Activated CD4-positive, alpha-beta T cell treated with anti-CD3 and anti-CD28 coated beads, Interleukin-2, amount 10 ng/mL, durations not matched to agents 7 days and 5 days (primary cell): ENCODE results near the gene NDOR1. TPM values are rescaled to one million over a fixed set of nuclear protein-coding genes. Genes with fewer than 3 reads are reported as not detected.

Experiments
- CTCF ChIA-PET: fragments of 350-600 bp; sonication (Branson Sonifier 250); formaldehyde crosslinking; loops from one replicate; lab custom pipeline; 2021; ENCODE audit warnings: antibody characterized with exemption; lab: Charles Lee
- POLR2A ChIA-PET: fragments of 350-600 bp; sonication (Branson Sonifier 250); formaldehyde crosslinking; loops from one replicate; lab custom pipeline; 2021; ENCODE audit warnings: antibody characterized with exemption; lab: Charles Lee
- DNase-seq: peaks from one replicate; pipeline ENCODE4 v3.0.0-alpha.2; 2020
- H3K27ac Mint-ChIP-seq: one replicate; pipeline ENCODE4 v1.8.0; 2021; ENCODE audit warnings: mild to moderate bottlenecking, moderate library complexity, mixed read lengths
- H3K27me3 Mint-ChIP-seq: one replicate; pipeline ENCODE4 v1.8.0; 2021; ENCODE audit warnings: mixed read lengths
- H3K36me3 Mint-ChIP-seq: one replicate; pipeline ENCODE4 v1.8.0; 2021; ENCODE audit warnings: low read depth, mixed read lengths
- H3K4me1 Mint-ChIP-seq: one replicate; pipeline ENCODE4 v1.8.0; 2021; ENCODE audit warnings: mixed read lengths
- H3K4me3 Mint-ChIP-seq: one replicate; pipeline ENCODE4 v1.8.0; 2021; ENCODE audit warnings: mild to moderate bottlenecking, moderate library complexity, mixed read lengths
- H3K9me3 Mint-ChIP-seq: one replicate; pipeline ENCODE4 v1.8.0; 2021; ENCODE audit warnings: mixed read lengths
- total RNA-seq, 2 experiments: library from RNA; stranded (reverse); gene quantifications; one replicate each; pipeline ENCODE4 v1.2.3, GENCODE V29; 2021

The NDOR1 gene
- total RNA-seq, 2 experiments from 2014 or later, result 38.4 to 44.2 TPM

- peaks cover 3% of the 10 kb centered on the region for H3K36me3 Mint-ChIP-seq
- no peaks in the 10 kb centered on the region for H3K27me3 Mint-ChIP-seq
- H3K27ac Mint-ChIP-seq, result peak overlapping the region; percentile 94
- H3K4me3 Mint-ChIP-seq, result peak overlapping the region; percentile 96
- peaks cover 34% of the 10 kb centered on the region for H3K4me1 Mint-ChIP-seq
- H3K9me3 Mint-ChIP-seq, result no peaks in the 10 kb centered on the region
- CTCF ChIA-PET, result interaction anchor here (1.0 to 2.6 kb wide), 8 partner anchors 9 to 143 kb away, joined by 3 to 11 read pairs (median 6); partner anchors contain the start of genes NDOR1, TMEM203, TMEM210 and TPRN
- no peak for DNase-seq
- POLR2A ChIA-PET, result interaction anchor here (1.1 to 1.6 kb wide), 2 partner anchors 11 to 15 kb away, joined by 4 to 5 read pairs; partner anchors contain the start of gene TPRN
Observed at GRCh38 chr9:137189297-137190295, 15.9 kb upstream of the NDOR1 start.

- ChIA-PET CTCF (interaction anchor here (0.8 to 2.2 kb wide), 5 partner anchors 8 to 94 kb away, joined by 3 to 11 read pairs (median 4); no protein-coding TSS in a partner anchor), POLR2A (no interaction called here)
- Mint-ChIP-seq H3K4me1 (peaks cover 34% of the 10 kb centered on the region), H3K27ac (peak overlapping the region; percentile 19), H3K36me3 (peaks cover 3% of the 10 kb centered on the region), H3K4me3 (peak overlapping the region; percentile 96), H3K27me3 (no peaks in the 10 kb centered on the region), H3K9me3 (no peaks in the 10 kb centered on the region)
- no peak for DNase-seq
Observed at GRCh38 chr9:137190315-137190856, 15.1 kb upstream of the NDOR1 start.

GRCh38 chr9:137191245-137191644 is 14.3 kb upstream of the NDOR1 start:
- Mint-ChIP-seq H3K27me3 (no peaks in the 10 kb centered on the region), H3K27ac (no peak overlapping the region), H3K4me3 (no peak overlapping the region), H3K36me3 (peaks cover 2% of the 10 kb centered on the region), H3K9me3 (no peaks in the 10 kb centered on the region), H3K4me1 (peaks cover 32% of the 10 kb centered on the region)
- DNase-seq, result no peak
- POLR2A ChIA-PET, result no interaction called here
- CTCF ChIA-PET, result interaction anchor here (0.7 to 1.1 kb wide), 3 partner anchors 38 to 95 kb away, joined by 3 to 4 read pairs (median 3); no protein-coding TSS in a partner anchor

- no peak overlapping the region for H3K27ac Mint-ChIP-seq
- no peak overlapping the region for H3K4me3 Mint-ChIP-seq
- H3K36me3 Mint-ChIP-seq, result peaks cover 2% of the 10 kb centered on the region
- H3K9me3 Mint-ChIP-seq, result no peaks in the 10 kb centered on the region
- no peaks in the 10 kb centered on the region for H3K27me3 Mint-ChIP-seq
- H3K4me1 Mint-ChIP-seq, result peaks cover 26% of the 10 kb centered on the region
- DNase-seq, result no peak
- POLR2A ChIA-PET, result no interaction called here
- CTCF ChIA-PET, result interaction anchor here (0.7 to 1.5 kb wide), 4 partner anchors 23 to 157 kb away, joined by 3 to 5 read pairs (median 3); no protein-coding TSS in a partner anchor
Observed at GRCh38 chr9:137191691-137192447, 13.6 kb upstream of the NDOR1 start.

- Mint-ChIP-seq H3K4me1 (peaks cover 23% of the 10 kb centered on the region), H3K4me3 (no peak overlapping the region), H3K27me3 (no peaks in the 10 kb centered on the region), H3K27ac (no peak overlapping the region), H3K9me3 (no peaks in the 10 kb centered on the region), H3K36me3 (peaks cover 2% of the 10 kb centered on the region)
- ChIA-PET POLR2A (no interaction called here), CTCF (interaction anchor here (1.0 to 1.6 kb wide), 4 partner anchors 12 to 158 kb away, joined by 3 to 6 read pairs (median 4); no protein-coding TSS in a partner anchor)
- DNase-seq, result no peak
Observed at GRCh38 chr9:137192448-137192780, 13.1 kb upstream of the NDOR1 start.

GRCh38 chr9:137192859-137193258 is 12.6 kb upstream of the NDOR1 start:
- Mint-ChIP-seq H3K36me3 (peaks cover 2% of the 10 kb centered on the region), H3K4me3 (no peak overlapping the region), H3K4me1 (peaks cover 20% of the 10 kb centered on the region), H3K27ac (no peak overlapping the region), H3K9me3 (no peaks in the 10 kb centered on the region), H3K27me3 (no peaks in the 10 kb centered on the region)
- POLR2A ChIA-PET, result no interaction called here
- no peak for DNase-seq
- CTCF ChIA-PET, result interaction anchor here (1.1 to 1.6 kb wide), 3 partner anchors 11 to 63 kb away, joined by 3 to 6 read pairs (median 5); no protein-coding TSS in a partner anchor

- Mint-ChIP-seq H3K9me3 (no peaks in the 10 kb centered on the region), H3K36me3 (peaks cover 2% of the 10 kb centered on the region), H3K27ac (no peak overlapping the region), H3K27me3 (no peaks in the 10 kb centered on the region), H3K4me3 (no peak overlapping the region), H3K4me1 (peaks cover 23% of the 10 kb centered on the region)
- POLR2A ChIA-PET, result no interaction called here
- DNase-seq, result no peak
- CTCF ChIA-PET, result interaction anchor here (1.6 kb wide), 1 partner anchor 11 kb away, joined by 6 read pairs; no protein-coding TSS in a partner anchor
Observed at GRCh38 chr9:137193771-137194170, 11.7 kb upstream of the NDOR1 start.

GRCh38 chr9:137194388-137194787 is 11.1 kb upstream of the NDOR1 start:
- Mint-ChIP-seq H3K4me3 (no peak overlapping the region), H3K27ac (no peak overlapping the region), H3K4me1 (peaks cover 18% of the 10 kb centered on the region), H3K9me3 (no peaks in the 10 kb centered on the region), H3K27me3 (no peaks in the 10 kb centered on the region), H3K36me3 (no peaks in the 10 kb centered on the region)
- CTCF ChIA-PET, result interaction anchor here (1.1 kb wide), 1 partner anchor 33 kb away, joined by 4 read pairs; the partner anchor contains the start of gene RNF224
- POLR2A ChIA-PET, result no interaction called here
- no peak for DNase-seq

- POLR2A ChIA-PET, result no interaction called here
- CTCF ChIA-PET, result interaction anchor here (1.1 to 1.6 kb wide), 4 partner anchors 9 to 48 kb away, joined by 3 to 7 read pairs (median 4); partner anchors contain the start of gene RNF224
- no peaks in the 10 kb centered on the region for H3K36me3 Mint-ChIP-seq
- peaks cover 13% of the 10 kb centered on the region for H3K4me1 Mint-ChIP-seq
- DNase-seq, result no peak
- no peaks in the 10 kb centered on the region for H3K27me3 Mint-ChIP-seq
- no peaks in the 10 kb centered on the region for H3K9me3 Mint-ChIP-seq
- no peak overlapping the region for H3K27ac Mint-ChIP-seq
- H3K4me3 Mint-ChIP-seq, result no peak overlapping the region
Observed at GRCh38 chr9:137194909-137195308, 10.6 kb upstream of the NDOR1 start.

GRCh38 chr9:137195525-137196220 is 9.8 kb upstream of the NDOR1 start:
- peak overlapping the region; percentile 13 for H3K27ac Mint-ChIP-seq
- POLR2A ChIA-PET, result no interaction called here
- CTCF ChIA-PET, result interaction anchor here (1.1 to 1.6 kb wide), 5 partner anchors 8 to 77 kb away, joined by 3 to 7 read pairs (median 3); partner anchors contain the start of gene RNF224
- DNase-seq, result no peak
- H3K9me3 Mint-ChIP-seq, result no peaks in the 10 kb centered on the region
- H3K36me3 Mint-ChIP-seq, result no peaks in the 10 kb centered on the region
- no peak overlapping the region for H3K4me3 Mint-ChIP-seq
- H3K27me3 Mint-ChIP-seq, result no peaks in the 10 kb centered on the region
- peaks cover 9% of the 10 kb centered on the region for H3K4me1 Mint-ChIP-seq

GRCh38 chr9:137198051-137198901 is 7.2 kb upstream of the NDOR1 start:
- ChIA-PET CTCF (interaction anchor here (2.3 kb wide), 1 partner anchor 8 kb away, joined by 6 read pairs; no protein-coding TSS in a partner anchor), POLR2A (no interaction called here)
- H3K27ac Mint-ChIP-seq, result no peak overlapping the region
- H3K27me3 Mint-ChIP-seq, result no peaks in the 10 kb centered on the region
- H3K4me1 Mint-ChIP-seq, result peaks cover 19% of the 10 kb centered on the region
- H3K9me3 Mint-ChIP-seq, result no peaks in the 10 kb centered on the region
- DNase-seq, result no peak
- peak overlapping the region; percentile 44 for H3K4me3 Mint-ChIP-seq
- H3K36me3 Mint-ChIP-seq, result peaks cover 4% of the 10 kb centered on the region
